Sigmoid colon (tissue), 7 donors: ENCODE results near the gene HAX1. TPM values are rescaled to one million over a fixed set of nuclear protein-coding genes. Genes with fewer than 3 reads are reported as not detected.

ENCODE experiments used
- DNase-seq: peaks from one replicate; pipeline ENCODE4 v3.0.0-alpha.2; 2019
- H3K27ac ChIP-seq, 4 donors: fragments of 200-600 bp; sonication (generic); one replicate each; pipeline ENCODE4 v1.5.1; 2016 to 2019; ENCODE audit warnings: mild to moderate bottlenecking in 1 of 4
- H3K27me3 ChIP-seq, 3 donors: fragments of 200-600 bp; sonication (generic); one replicate each; pipeline ENCODE4 v1.5.1; 2019; ENCODE audit warnings: mild to moderate bottlenecking in 1 of 3
- H3K36me3 ChIP-seq, 4 donors: fragments of 200-600 bp; sonication (generic); one replicate each; pipeline ENCODE4 v1.5.1; 2016 to 2019
- H3K4me1 ChIP-seq, 4 donors: fragments of 200-600 bp; sonication (generic); one replicate each; pipeline ENCODE4 v1.5.1; 2017 to 2019
- H3K4me3 ChIP-seq, 4 donors: fragments of 200-600 bp; sonication (generic); one replicate each; pipeline ENCODE4 v1.5.1; 2017 to 2019; ENCODE audit warnings: mild to moderate bottlenecking in 2 of 4, moderate library complexity in 1 of 4
- H3K9me3 ChIP-seq, 4 donors: fragments of 200-600 bp in 3 of 4; sonication (generic) in 3 of 4; one replicate each; pipeline versions ENCODE4 v1.5.1 to v1.6.1; 2013 to 2019
- CTCF ChIP-seq, 4 experiments: fragments of 450-650 bp in 3 of 4; fragments of 200-600 bp in 1 of 4; IDR thresholded peaks; one replicate each; pipeline ENCODE4 v1.5.1; 2016 to 2019; ENCODE audit warnings: antibody characterized with exemption in 4 of 4, mild to moderate bottlenecking in 3 of 4, moderate library complexity in 2 of 4
- EP300 ChIP-seq, 4 donors: sonication (generic); formaldehyde crosslinking; IDR thresholded peaks; one replicate each; pipeline ENCODE4 v1.6.1; 2017; ENCODE audit warnings: antibody characterized with exemption in 4 of 4
- POLR2A ChIP-seq, 2 donors: fragments of 450-650 bp; IDR thresholded peaks; one replicate each; pipeline ENCODE4 v1.6.1; 2016; ENCODE audit warnings: antibody characterized with exemption in 2 of 2, mild to moderate bottlenecking in 2 of 2, moderate library complexity in 2 of 2
- POLR2AphosphoS5 ChIP-seq, 4 donors: sonication (generic); formaldehyde crosslinking; IDR thresholded peaks; one replicate each; pipeline ENCODE4 v1.6.1; 2017; ENCODE audit warnings: antibody characterized with exemption in 4 of 4
- WGBS, 2 donors: extraction: QIAGEN DNeasy Blood & Tissue Kit; methylation state at CpG; one replicate each; pipeline ENCODE4 v1.1.7; 2013; 5-methylcytosine and 5-hydroxymethylcytosine counted together
- intact Hi-C: fragments of 100-400 bp; cut with DNase I; formaldehyde crosslinking; loops from one replicate; pipeline ENCODE4 v1.15.1; 2023
- polyA plus RNA-seq, 3 donors: library from polyadenylated mRNA; stranded (reverse); fragments of 200-250 nt; gene quantifications; one replicate each; pipeline ENCODE4 v1.2.3, GENCODE V29; 2013
- total RNA-seq, 4 donors: library from RNA; depleted of rRNA; stranded (reverse); fragments of >200 nt; gene quantifications; one replicate each; pipeline ENCODE4 v1.1.0, GENCODE V29; 2016
- donor health status: healthy with polysubstance abuse.
- donor health status: Bipolar disorder and iron deficiency.
- donor health status: healthy.

HAX1 gene
- total and polyA plus RNA-seq, 7 donors = 76.3 to 171 (median 105) TPM

GRCh38 chr1:154263465-154264332 is 8.7 kb upstream of the HAX1 start:
- 71 to 79% methylated on average over 6 of the region's 6 CpGs for WGBS, 2 donors
- DNase-seq = no peak
- Histone ChIP-seq H3K27me3 (no peaks in the 10 kb centered on the region), H3K27ac (no peak overlapping the region), H3K4me1 (no peaks in the 10 kb centered on the region), H3K9me3 (no peaks in the 10 kb centered on the region), H3K4me3 (no peak overlapping the region), H3K36me3 (peaks cover 56 to 98% (median 58%) of the 10 kb centered on the region in 4 donors)
- TF ChIP-seq POLR2AphosphoS5 (IDR thresholded peaks at IDR 0.05) (no peak), CTCF (IDR thresholded peaks at IDR 0.05) (no peak), EP300 (IDR thresholded peaks at IDR 0.05) (no peak), POLR2A (IDR thresholded peaks at IDR 0.05) (no peak)
- intact Hi-C loops = no loop called here

- Histone ChIP-seq H3K36me3 (peaks cover 56 to 98% (median 56%) of the 10 kb centered on the region in 4 donors), H3K27me3 (no peaks in the 10 kb centered on the region), H3K4me3 (no peak overlapping the region), H3K4me1 (no peaks in the 10 kb centered on the region), H3K9me3 (no peaks in the 10 kb centered on the region), H3K27ac (no peak overlapping the region)
- TF ChIP-seq POLR2AphosphoS5 (IDR thresholded peaks at IDR 0.05) (no peak), CTCF (IDR thresholded peaks at IDR 0.05) (no peak), POLR2A (IDR thresholded peaks at IDR 0.05) (no peak), EP300 (IDR thresholded peaks at IDR 0.05) (no peak)
- intact Hi-C loops = no loop called here
- no peak for DNase-seq
- WGBS, 2 donors = 69 to 70% methylated on average over 1 of the region's 1 CpG
These were observed 8.0 kb upstream of the HAX1 start for GRCh38 chr1:154264454-154264853.

GRCh38 chr1:154265586-154265985 is 6.8 kb upstream of the HAX1 start:
- no peak for DNase-seq
- no peaks in the 10 kb centered on the region for H3K4me1 ChIP-seq
- WGBS, 2 donors = 57 to 81% methylated on average over 4 of the region's 4 CpGs
- intact Hi-C loops = no loop called here
- no peak for TF ChIP-seq POLR2A (IDR thresholded peaks at IDR 0.05)
- TF ChIP-seq CTCF (IDR thresholded peaks at IDR 0.05) = no peak
- no peak for TF ChIP-seq EP300 (IDR thresholded peaks at IDR 0.05)
- TF ChIP-seq POLR2AphosphoS5 (IDR thresholded peaks at IDR 0.05) = no peak
- no peaks in the 10 kb centered on the region for H3K27me3 ChIP-seq
- H3K36me3 ChIP-seq = peaks cover 47 to 98% (median 52%) of the 10 kb centered on the region in 4 donors
- no peak overlapping the region for H3K4me3 ChIP-seq
- no peak overlapping the region for H3K27ac ChIP-seq
- no peaks in the 10 kb centered on the region for H3K9me3 ChIP-seq

GRCh38 chr1:154270833-154271232 is 1.6 kb upstream of the HAX1 start:
- no peaks in the 10 kb centered on the region for H3K9me3 ChIP-seq
- H3K4me3 ChIP-seq = no peak overlapping the region
- H3K36me3 ChIP-seq = peaks cover 31 to 73% (median 36%) of the 10 kb centered on the region in 4 donors
- TF ChIP-seq POLR2A (IDR thresholded peaks at IDR 0.05) (no peak), EP300 (IDR thresholded peaks at IDR 0.05) (no peak), CTCF (IDR thresholded peaks at IDR 0.05) (no peak), POLR2AphosphoS5 (IDR thresholded peaks at IDR 0.05) (no peak)
- no peak overlapping the region for H3K27ac ChIP-seq
- H3K27me3 ChIP-seq = no peaks in the 10 kb centered on the region
- peaks cover 0 to 18% (median 14%) of the 10 kb centered on the region in 4 donors for H3K4me1 ChIP-seq
- 89 to 90% methylated on average over 5 of the region's 5 CpGs for WGBS, 2 donors
- intact Hi-C loops = loop anchor here (5.0 kb wide), 2 partner anchors 66 to 74 kb away; no protein-coding TSS in a partner anchor
- no peak for DNase-seq
